HCT116 (cell line): Measurements from ENCODE around the gene ADGRE1.

ENCODE experiments used
- ELF1 ChIP-seq: IDR thresholded peaks from 2 replicates; pipeline ENCODE4 v1.6.1; 2012; ENCODE audit warnings: low read depth, borderline replicate concordance
- EZH2 ChIP-seq: fragments of 200-600 bp; sonication (generic); IDR thresholded peaks from 2 replicates; pipeline ENCODE4 v1.6.1; 2017; ENCODE audit warnings: antibody characterized with exemption, mixed run types
- POLR2AphosphoS5 ChIP-seq: IDR thresholded peaks from 2 replicates; pipeline ENCODE4 v1.6.1; 2011; ENCODE audit warnings: mild to moderate bottlenecking, low read depth, low read length, moderate library complexity
- REST ChIP-seq: IDR thresholded peaks from 2 replicates; pipeline ENCODE4 v1.6.1; 2012; ENCODE audit warnings: low read depth
- ZNF274 ChIP-seq: fragments of 200-500 bp; sonication (Bioruptor generic); IDR thresholded peaks from 2 replicates; pipeline ENCODE4 v1.6.1; 2014; ENCODE audit warnings: mild to moderate bottlenecking, low read depth, low read length, inconsistent platforms

DNA sequence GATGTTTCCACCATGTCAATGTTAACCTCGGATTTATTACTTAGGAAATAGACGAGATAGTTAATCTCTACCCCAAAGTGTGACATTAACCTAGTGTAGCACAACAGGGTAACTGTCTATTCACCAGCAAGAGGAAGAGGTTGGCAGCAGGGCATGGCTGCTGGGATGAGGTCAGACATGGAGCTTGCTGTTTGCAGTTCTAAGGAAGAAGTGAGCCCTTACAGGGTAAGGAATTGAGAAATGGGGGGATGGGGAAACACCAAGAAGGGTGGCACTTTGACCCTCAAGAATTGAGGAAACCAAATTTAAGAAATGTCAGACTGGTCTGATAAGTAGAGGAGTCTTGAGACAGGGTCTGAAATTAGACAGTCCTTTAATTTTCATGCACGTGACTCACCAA, 71.4 kb downstream of the ADGRE1 start:
- TF ChIP-seq REST (no peak), POLR2AphosphoS5 (no peak), ELF1 (no peak), EZH2 (no peak), ZNF274 (no peak)
